ENCODE results near the gene ZDHHC19.
"Not testable (repeated sequence)": the region's sequence is repeated elsewhere in the genome, so short reads cannot be mapped to it uniquely, and the experiment has no call there.

Gene ZDHHC19

DNA sequence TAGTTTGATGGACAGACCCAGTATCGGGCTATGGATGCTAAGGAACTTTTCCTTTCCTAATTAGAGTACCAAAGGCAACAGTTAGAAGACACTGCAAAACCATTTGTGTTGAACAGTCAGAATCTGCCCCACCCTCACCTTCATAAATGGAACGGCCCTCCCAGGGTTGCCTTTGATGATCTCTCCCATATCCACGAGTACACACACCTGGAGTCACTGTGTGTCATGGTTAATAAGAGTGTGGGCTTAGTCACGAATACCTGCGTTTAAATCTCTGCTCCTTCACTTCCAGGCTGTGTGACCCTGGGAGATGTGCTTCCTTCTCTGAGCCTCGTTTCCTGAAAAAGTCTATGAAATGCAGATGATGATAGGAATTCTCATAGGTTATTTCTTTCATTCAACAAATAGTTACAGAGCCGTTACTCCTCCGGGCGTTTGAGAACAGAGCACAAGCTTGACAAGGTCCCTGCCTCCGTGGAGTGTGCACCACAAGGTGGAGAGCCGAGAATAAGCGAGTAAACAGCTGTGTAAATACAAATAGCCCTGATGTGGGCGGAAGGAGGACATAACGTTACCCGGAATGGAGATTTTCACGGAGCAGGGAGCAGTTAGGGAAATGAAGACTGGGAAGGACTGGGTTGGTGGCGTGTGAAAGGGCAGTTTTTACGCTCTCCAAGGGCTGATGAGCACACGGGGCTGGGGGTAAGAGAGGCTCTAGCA is 11.8 kb upstream of the ZDHHC19 start:
- DNase-seq, result no peak

DNA sequence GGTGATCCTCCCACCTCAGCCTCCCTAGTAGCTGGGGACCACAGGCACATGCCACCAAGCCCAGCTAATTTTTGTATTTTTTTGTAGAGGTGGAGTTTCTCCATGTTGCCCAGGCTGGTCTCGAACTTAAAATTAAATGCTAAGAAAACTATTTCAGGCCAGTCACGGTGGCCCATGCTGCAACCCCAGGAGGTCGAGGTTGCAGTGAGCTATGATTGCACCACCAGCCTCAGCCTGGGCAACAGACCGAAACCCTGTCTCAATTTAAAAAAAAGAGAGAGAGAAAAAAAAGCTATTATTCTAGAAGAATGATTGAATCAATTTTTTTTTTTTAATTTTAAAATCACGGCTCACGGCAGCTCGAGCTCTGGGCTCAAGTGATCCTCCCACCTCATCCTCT is 9.8 kb upstream of the ZDHHC19 start:
- peak; percentile 43 for DNase-seq

- DNase-seq, result peak; percentile 42
Observed at GRCh38 chr3:196220587-196220986, 9.4 kb upstream of the ZDHHC19 start.

GRCh38 chr3:196219970-196220311 is 8.7 kb upstream of the ZDHHC19 start:
- no peak for DNase-seq

GRCh38 chr3:196219194-196219969 is 8.2 kb upstream of the ZDHHC19 start:
- DNase-seq, result peak; percentile 91

DNA sequence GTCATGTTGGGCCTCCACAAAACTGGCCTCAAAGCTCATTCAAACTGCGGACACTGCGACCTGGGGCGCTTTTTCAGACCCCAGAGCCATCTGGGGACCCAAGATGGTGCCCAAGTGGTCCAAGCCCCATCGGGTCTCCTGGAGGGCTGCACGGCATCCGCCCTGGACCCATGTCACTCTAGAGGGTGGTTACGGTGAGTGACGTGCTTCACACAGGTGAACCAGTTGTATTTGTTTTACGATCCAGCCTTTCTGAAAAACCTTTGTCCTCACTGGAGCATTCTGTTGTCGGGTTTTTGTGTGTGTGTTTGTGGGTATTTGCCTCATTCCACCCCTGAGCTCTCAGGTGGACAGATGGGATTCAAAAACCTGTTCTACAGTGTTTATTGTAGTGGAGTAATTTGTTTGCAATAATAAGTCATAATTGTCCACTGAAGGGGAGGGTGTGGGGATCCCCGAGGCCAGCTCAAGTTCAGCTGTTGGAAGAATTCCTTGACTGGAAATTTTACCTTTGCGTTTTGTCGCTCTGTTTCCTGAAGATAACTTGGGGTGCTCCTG is 7.0 kb upstream of the ZDHHC19 start:
- DNase-seq, result no peak

GRCh38 chr3:196217307-196218154 is 6.3 kb upstream of the ZDHHC19 start:
- DNase-seq, result no peak

DNA sequence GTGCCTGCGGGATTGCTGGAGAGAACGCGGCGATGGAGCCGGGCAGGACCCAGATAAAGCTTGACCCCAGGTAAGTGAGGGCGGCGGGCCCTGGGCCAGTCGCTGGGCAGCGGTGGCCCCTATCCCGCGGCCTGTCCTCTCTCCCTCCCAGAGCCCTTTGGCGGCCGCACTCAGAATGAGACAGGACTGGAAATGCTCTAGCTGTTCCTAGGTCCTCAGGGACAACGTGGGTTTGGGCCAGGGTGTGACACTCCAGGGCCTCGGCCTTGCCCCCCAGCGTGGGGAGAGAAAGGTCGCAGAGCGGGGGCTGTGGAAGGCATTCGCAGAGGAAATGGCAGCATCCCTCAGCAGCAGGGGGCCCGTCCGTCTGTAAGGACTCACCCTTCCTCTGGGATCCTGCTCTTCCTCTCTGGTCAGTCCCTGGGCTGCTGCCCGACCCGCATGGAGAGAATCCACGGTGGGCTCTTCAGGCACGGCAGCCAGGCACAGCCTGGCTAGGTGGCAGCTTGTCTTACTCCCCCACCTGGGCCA is 5.5 kb upstream of the ZDHHC19 start:
- DNase-seq, result no peak

- no peak for DNase-seq
Observed at GRCh38 chr3:196216089-196216564, 4.9 kb upstream of the ZDHHC19 start, which contains the start of gene SLC51A. Gene SLC51A (plus strand): TSS chr3:196216534. CDS start chr3:196216713, 179 bp downstream.

- no peak for DNase-seq
Observed at GRCh38 chr3:196215493-196216020, 4.4 kb upstream of the ZDHHC19 start.

DNA sequence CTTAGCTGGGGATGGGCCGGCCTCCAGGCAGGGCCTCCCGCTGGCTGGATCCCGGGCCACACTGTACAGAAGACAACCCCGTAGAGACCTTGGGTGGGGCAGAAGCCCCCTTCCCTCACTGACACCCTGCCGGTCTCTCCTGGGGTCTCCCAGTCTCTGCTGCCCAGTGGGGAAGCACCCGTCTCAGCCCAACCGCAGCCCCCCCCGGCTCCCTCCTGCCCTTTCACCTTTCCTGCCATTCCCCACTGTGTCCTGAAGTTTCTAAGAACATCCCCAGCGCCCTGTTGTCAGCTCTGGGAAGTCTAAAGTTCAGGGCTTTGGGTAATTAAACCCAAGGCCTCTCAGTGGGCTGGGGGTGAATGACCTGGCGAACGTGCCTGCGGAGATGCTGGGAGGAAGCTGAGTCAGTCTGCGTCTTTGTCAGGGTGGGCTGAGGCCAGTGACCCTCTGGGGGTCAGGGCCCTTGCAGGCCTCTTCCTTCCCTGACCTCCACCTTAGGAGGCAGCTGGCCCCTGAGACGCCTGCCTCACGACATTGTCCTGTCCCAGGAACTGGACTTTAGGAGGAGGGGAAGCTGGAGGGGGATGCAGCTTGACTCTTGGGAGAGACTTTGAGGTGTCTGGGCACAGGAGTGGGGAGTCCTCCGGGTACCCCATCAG is 3.7 kb upstream of the ZDHHC19 start:
- no peak for DNase-seq

DNA sequence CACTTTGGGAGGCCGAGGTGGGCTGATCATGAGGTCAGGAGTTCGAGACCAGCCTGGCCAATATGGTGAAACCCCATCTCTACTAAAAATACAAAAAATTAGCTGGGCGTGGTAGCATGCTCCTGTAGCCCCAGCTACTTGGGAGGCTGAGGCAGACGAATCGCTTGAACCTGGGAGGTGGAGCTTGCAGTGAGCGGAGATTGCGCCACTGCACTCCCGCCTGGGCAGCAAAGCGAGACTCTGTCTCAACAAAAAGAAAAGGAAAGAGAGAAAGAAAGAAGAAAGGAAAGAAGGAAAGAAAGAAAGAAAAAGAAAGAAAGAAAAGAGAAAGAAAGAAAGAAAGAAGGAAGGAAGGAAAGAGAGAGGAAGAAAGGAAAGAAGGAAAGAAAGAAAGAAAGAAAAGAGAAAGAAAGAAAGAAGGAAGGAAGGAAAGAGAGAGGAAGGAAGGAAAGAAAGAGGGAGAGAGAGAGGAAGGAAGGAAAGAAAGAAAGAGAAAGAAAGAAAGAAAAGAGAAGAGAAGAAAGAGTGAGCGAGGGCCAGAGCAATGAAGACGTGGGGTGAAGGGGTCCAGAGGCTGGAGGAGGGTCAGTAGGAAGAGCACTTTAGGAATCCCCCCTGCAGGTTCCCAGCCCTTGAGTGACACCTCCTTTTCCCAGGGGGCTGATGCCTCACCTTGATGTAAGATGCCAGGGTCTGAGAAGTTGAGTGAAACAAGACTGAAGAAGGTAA is 1.1 kb downstream of the ZDHHC19 start:
- not testable (repeated sequence) for DNase-seq

- DNase-seq, result no peak
Observed at GRCh38 chr3:196208942-196209695, 2.1 kb downstream of the ZDHHC19 start.

- DNase-seq, result peak; percentile 78
Observed at GRCh38 chr3:196207833-196208607, 3.2 kb downstream of the ZDHHC19 start.

GRCh38 chr3:196207159-196207832 is 3.9 kb downstream of the ZDHHC19 start:
- DNase-seq, result peak; percentile 45

GRCh38 chr3:196205442-196206205 is 5.6 kb downstream of the ZDHHC19 start:
- DNase-seq, result not testable (repeated sequence)

DNA sequence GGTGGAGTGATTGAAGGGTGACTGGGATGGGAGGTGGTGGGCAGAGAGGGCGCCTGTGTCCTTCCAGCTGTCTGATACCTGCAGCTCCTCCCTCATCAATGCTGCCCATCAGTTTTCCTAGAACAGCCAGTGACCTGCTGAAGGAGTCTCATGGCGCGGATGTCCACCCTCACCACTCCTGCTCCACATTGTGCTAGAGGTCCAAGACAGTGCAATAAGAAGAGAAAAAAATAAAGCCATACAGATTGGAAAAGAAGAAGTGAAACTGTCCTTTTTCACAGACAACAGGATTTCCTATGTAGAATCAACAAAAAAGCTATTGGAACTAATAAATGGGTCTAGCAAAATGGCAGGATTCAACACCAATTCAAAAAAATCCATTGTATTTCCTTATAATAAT is 7.4 kb downstream of the ZDHHC19 start:
- no peak for DNase-seq

DNA sequence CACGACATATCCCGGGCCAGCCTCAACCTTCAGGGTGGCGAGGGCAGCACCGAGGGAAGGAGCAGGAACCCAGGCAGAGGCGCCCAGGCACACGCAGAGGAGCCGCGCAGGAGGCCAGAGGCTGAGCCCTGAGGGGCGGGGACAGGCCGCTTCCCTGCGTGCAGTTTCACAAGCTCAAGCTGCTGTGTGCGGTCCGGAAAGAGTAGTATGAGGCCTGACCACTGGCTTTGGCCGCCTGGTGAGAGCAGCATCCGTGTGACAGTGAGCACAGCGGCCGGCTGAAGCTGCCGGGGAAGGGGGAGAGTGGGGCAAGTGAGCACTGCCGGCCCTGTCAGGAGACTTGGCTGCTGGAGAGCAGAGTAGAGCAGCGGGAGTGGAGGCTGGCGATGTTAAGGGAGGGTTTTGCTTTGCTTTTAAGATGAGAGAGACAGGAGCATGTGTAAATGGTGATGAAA is 8.7 kb downstream of the ZDHHC19 start:
- DNase-seq, result peak; percentile 66
